Measurements from ENCODE around the gene VPS16. TPM values are rescaled to one million over a fixed set of nuclear protein-coding genes. Genes with fewer than 3 reads are reported as not detected.

VPS16 gene
- total and polyA plus RNA-seq, 4 donors: 14.5 to 24.3 (median 16.1) TPM

DNA sequence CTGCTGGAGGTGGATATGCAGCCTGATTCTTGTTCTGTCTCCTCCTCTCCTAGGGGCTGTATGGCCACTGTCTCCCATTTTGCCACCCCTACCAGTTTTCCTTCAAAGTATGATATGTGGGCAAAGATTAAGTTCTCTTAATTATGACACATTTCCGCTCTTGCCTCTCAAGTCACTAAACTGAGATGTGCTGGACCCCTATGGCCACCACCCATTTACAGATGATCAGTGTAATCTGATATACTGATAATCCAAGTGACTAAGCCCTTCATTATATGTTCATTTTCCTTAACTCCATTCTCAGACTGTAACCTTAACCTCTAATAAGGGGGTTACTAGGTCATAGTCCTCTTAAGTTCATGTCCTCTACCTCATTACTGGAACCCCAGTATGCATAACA, 26.5 kb upstream of the VPS16 start:
- H3K4me3 ChIP-seq (ENCODE audit: low read depth in 1 of 3, low read length in 3 of 3): no peak overlapping the region
- H3K27ac ChIP-seq (ENCODE audit: low read depth in 1 of 2, low read length in 2 of 2): no peak overlapping the region
- H3K4me1 ChIP-seq (ENCODE audit: control insufficient read depth in 4 of 4, insufficient read depth in 4 of 4, low read length in 3 of 4): no peaks in the 10 kb centered on the region
- DNase-seq (ENCODE audit: low spot score): no peak
- H3K36me3 ChIP-seq (ENCODE audit: control insufficient read depth in 4 of 4, insufficient read depth in 3 of 4, low read depth in 1 of 4, low read length in 3 of 4): no peaks in the 10 kb centered on the region
- no peak overlapping the region for H3K9ac ChIP-seq (ENCODE audit: low read depth in 1 of 2, low read length in 2 of 2)
- peaks cover 0 to 1% (median 0%) of the 10 kb centered on the region in 4 donors for H3K9me3 ChIP-seq (ENCODE audit: control insufficient read depth in 4 of 4, low read length in 3 of 4)
- TF ChIP-seq YY1 (IDR thresholded peaks at IDR 0.05) (no peak), FOXA2 (IDR thresholded peaks at IDR 0.05) (no peak), RXRA (IDR thresholded peaks at IDR 0.05) (no peak), EGR1 (IDR thresholded peaks at IDR 0.05; ENCODE audit: low read depth in 2 of 2) (no peak), HNF4G (IDR thresholded peaks at IDR 0.05) (no peak), HNF4A (conservative IDR thresholded peaks at IDR 0.05) (no peak), GABPA (IDR thresholded peaks at IDR 0.05 in 1 of 2, conservative IDR thresholded peaks at IDR 0.05 in 1 of 2) (no peak), JUND (IDR thresholded peaks at IDR 0.05) (no peak), SP1 (IDR thresholded peaks at IDR 0.05) (no peak), FOXA1 (IDR thresholded peaks at IDR 0.05) (no peak), RAD21 (IDR thresholded peaks at IDR 0.05) (no peak), TAF1 (conservative IDR thresholded peaks at IDR 0.05) (no peak)
- TF ChIP-seq, protein P1, sequence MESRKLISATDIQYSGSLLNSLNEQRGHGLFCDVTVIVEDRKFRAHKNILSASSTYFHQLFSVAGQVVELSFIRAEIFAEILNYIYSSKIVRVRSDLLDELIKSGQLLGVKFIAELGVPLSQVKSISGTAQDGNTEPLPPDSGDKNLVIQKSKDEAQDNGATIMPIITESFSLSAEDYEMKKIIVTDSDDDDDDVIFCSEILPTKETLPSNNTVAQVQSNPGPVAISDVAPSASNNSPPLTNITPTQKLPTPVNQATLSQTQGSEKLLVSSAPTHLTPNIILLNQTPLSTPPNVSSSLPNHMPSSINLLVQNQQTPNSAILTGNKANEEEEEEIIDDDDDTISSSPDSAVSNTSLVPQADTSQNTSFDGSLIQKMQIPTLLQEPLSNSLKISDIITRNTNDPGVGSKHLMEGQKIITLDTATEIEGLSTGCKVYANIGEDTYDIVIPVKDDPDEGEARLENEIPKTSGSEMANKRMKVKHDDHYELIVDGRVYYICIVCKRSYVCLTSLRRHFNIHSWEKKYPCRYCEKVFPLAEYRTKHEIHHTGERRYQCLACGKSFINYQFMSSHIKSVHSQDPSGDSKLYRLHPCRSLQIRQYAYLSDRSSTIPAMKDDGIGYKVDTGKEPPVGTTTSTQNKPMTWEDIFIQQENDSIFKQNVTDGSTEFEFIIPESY (IDR thresholded peaks at IDR 0.05): no peak
- TF ChIP-seq, protein P2, sequence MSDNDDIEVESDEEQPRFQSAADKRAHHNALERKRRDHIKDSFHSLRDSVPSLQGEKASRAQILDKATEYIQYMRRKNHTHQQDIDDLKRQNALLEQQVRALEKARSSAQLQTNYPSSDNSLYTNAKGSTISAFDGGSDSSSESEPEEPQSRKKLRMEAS (IDR thresholded peaks at IDR 0.05): no peak
- TF ChIP-seq, protein P3, sequence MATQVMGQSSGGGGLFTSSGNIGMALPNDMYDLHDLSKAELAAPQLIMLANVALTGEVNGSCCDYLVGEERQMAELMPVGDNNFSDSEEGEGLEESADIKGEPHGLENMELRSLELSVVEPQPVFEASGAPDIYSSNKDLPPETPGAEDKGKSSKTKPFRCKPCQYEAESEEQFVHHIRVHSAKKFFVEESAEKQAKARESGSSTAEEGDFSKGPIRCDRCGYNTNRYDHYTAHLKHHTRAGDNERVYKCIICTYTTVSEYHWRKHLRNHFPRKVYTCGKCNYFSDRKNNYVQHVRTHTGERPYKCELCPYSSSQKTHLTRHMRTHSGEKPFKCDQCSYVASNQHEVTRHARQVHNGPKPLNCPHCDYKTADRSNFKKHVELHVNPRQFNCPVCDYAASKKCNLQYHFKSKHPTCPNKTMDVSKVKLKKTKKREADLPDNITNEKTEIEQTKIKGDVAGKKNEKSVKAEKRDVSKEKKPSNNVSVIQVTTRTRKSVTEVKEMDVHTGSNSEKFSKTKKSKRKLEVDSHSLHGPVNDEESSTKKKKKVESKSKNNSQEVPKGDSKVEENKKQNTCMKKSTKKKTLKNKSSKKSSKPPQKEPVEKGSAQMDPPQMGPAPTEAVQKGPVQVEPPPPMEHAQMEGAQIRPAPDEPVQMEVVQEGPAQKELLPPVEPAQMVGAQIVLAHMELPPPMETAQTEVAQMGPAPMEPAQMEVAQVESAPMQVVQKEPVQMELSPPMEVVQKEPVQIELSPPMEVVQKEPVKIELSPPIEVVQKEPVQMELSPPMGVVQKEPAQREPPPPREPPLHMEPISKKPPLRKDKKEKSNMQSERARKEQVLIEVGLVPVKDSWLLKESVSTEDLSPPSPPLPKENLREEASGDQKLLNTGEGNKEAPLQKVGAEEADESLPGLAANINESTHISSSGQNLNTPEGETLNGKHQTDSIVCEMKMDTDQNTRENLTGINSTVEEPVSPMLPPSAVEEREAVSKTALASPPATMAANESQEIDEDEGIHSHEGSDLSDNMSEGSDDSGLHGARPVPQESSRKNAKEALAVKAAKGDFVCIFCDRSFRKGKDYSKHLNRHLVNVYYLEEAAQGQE (IDR thresholded peaks at IDR 0.05): no peak
- TF ChIP-seq, protein P4, sequence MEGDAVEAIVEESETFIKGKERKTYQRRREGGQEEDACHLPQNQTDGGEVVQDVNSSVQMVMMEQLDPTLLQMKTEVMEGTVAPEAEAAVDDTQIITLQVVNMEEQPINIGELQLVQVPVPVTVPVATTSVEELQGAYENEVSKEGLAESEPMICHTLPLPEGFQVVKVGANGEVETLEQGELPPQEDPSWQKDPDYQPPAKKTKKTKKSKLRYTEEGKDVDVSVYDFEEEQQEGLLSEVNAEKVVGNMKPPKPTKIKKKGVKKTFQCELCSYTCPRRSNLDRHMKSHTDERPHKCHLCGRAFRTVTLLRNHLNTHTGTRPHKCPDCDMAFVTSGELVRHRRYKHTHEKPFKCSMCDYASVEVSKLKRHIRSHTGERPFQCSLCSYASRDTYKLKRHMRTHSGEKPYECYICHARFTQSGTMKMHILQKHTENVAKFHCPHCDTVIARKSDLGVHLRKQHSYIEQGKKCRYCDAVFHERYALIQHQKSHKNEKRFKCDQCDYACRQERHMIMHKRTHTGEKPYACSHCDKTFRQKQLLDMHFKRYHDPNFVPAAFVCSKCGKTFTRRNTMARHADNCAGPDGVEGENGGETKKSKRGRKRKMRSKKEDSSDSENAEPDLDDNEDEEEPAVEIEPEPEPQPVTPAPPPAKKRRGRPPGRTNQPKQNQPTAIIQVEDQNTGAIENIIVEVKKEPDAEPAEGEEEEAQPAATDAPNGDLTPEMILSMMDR (IDR thresholded peaks at IDR 0.05; ENCODE audit: low read depth, low read length, missing input control): no peak
- TF ChIP-seq, protein P5, sequence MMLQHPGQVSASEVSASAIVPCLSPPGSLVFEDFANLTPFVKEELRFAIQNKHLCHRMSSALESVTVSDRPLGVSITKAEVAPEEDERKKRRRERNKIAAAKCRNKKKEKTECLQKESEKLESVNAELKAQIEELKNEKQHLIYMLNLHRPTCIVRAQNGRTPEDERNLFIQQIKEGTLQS (IDR thresholded peaks at IDR 0.05): no peak
- H3K27me3 ChIP-seq (ENCODE audit: control insufficient read depth in 4 of 4, insufficient read depth in 4 of 4, low read length in 3 of 4): no peaks in the 10 kb centered on the region
- 96% methylated on average over 1 of the region's 1 CpG for WGBS
